Measurements from ENCODE around the gene TEC.

TEC gene

DNA sequence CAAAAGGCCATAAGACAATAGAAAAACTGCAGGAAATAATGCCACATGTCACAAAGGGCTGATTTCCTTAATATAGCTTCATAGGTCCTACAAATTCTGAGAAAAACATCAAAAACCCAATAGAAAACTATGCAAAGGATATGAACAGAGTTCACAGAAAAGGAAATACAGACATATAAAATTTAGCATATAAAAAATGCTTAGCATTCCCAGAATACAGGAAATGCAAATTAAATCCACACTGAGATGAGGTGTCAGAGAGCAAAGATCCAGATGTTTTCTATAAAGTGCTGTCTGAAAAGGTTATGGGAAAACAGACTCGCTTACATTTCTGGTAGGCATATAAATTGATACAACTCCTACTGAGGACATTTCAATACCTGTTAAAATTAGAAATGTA is 169.4 kb downstream of the TEC start:
- DNase-seq (ENCODE audit: low read depth, low spot score): no peak
- H3K4me3 ChIP-seq (ENCODE audit: low read depth, low read length): no peak overlapping the region
- no peak for TF ChIP-seq CTCF (IDR thresholded peaks at IDR 0.05; ENCODE audit: low read depth, low read length)
- in situ Hi-C loops (cut with HindIII; ENCODE audit: low sequenced_read_pairs): no loop called here

- TF ChIP-seq CTCF (IDR thresholded peaks at IDR 0.05; ENCODE audit: low read depth, low read length): no peak
- in situ Hi-C loops (cut with HindIII; ENCODE audit: low sequenced_read_pairs): no loop called here
- DNase-seq (ENCODE audit: low read depth, low spot score): no peak
- no peak overlapping the region for H3K4me3 ChIP-seq (ENCODE audit: low read depth, low read length)
These were observed 174.2 kb downstream of the TEC start for GRCh38 chr4:48095441-48095840.

GRCh38 chr4:48093991-48094416 is 175.6 kb downstream of the TEC start:
- peak; percentile 16 for DNase-seq (ENCODE audit: low read depth, low spot score)
- no peak overlapping the region for H3K4me3 ChIP-seq (ENCODE audit: low read depth, low read length)
- in situ Hi-C loops (cut with HindIII; ENCODE audit: low sequenced_read_pairs): no loop called here
- no peak for TF ChIP-seq CTCF (IDR thresholded peaks at IDR 0.05; ENCODE audit: low read depth, low read length)

DNA sequence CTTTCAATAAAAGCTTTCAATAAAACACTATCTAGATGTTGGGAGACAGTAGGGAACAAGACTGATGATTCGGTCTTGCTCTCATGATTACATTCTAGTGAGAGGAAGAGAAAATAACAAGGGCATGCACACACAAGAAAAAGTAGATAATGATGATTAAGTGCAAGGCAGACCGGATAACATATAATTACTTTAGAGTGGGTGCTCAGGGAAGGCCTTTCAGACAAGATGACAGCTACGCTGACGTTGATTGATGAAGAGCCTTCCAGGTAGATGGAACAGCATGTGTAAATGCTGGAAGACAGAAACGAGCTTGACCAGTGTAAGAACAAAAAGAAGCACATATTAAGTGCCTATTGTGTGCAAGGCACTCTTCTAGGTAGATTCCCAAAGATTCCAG is 179.0 kb downstream of the TEC start:
- DNase-seq (ENCODE audit: low read depth, low spot score): no peak
- no peak overlapping the region for H3K4me3 ChIP-seq (ENCODE audit: low read depth, low read length)
- no peak for TF ChIP-seq CTCF (IDR thresholded peaks at IDR 0.05; ENCODE audit: low read depth, low read length)
- in situ Hi-C loops (cut with HindIII; ENCODE audit: low sequenced_read_pairs): no loop called here

GRCh38 chr4:48085821-48086589 is 183.6 kb downstream of the TEC start:
- no peak for TF ChIP-seq CTCF (IDR thresholded peaks at IDR 0.05; ENCODE audit: low read depth, low read length)
- no peak for DNase-seq (ENCODE audit: low read depth, low spot score)
- in situ Hi-C loops (cut with HindIII; ENCODE audit: low sequenced_read_pairs): no loop called here

More at GRCh38 chr4:48085821-48086589, 183.6 kb downstream of the TEC start:
- H3K4me3 ChIP-seq (ENCODE audit: low read depth, low read length): no peak overlapping the region
